SH-SY5Y (cell line): ENCODE data around the gene TADA2B.

Source experiments
- GATA2 ChIP-seq: IDR thresholded peaks from 2 replicates; pipeline ENCODE4 v1.6.1; 2011; ENCODE audit warnings: mild to moderate bottlenecking, low read depth, low read length
- GATA3 ChIP-seq: IDR thresholded peaks from 2 replicates; pipeline ENCODE4 v1.6.1; 2011; ENCODE audit warnings: low read depth, mild to moderate bottlenecking, low read length, moderate library complexity

GRCh38 chr4:7062816-7063215 lies 19.6 kb downstream of the TADA2B start:
- TF ChIP-seq GATA2: no peak
- TF ChIP-seq GATA3: no peak
